HUES6 (cell line): ENCODE results near the gene NDUFV1.
"Not testable (repeated sequence)": the region's sequence is repeated elsewhere in the genome, so short reads cannot be mapped to it uniquely, and the experiment has no call there.

Experiments used
- H3K27ac ChIP-seq: 2 replicates; pipeline ENCODE4 v1.7.0; 2013; ENCODE audit warnings: low read depth, mild to moderate bottlenecking, low read length, inconsistent platforms
- H3K27me3 ChIP-seq: 2 replicates; pipeline ENCODE4 v1.6.1; 2013; ENCODE audit warnings: low read length; ENCODE audit not compliant: control insufficient read depth, insufficient read depth
- H3K36me3 ChIP-seq: 2 replicates; pipeline ENCODE4 v1.6.1; 2013; ENCODE audit warnings: low read length; ENCODE audit not compliant: control insufficient read depth, insufficient read depth
- H3K4me1 ChIP-seq: 2 replicates; pipeline ENCODE4 v1.6.1; 2013; ENCODE audit warnings: low read length; ENCODE audit not compliant: control insufficient read depth, insufficient read depth
- H3K4me3 ChIP-seq: 2 replicates; pipeline ENCODE4 v1.5.1; 2013; ENCODE audit warnings: low read depth, low read length
- H3K9ac ChIP-seq: one replicate; pipeline ENCODE4 v1.6.1; 2013; ENCODE audit warnings: mild to moderate bottlenecking, low read length
- H3K9me3 ChIP-seq: 2 replicates; pipeline ENCODE4 v1.6.1; 2013; ENCODE audit warnings: low read depth, low read length; ENCODE audit not compliant: control insufficient read depth, insufficient read depth

NDUFV1 gene

DNA sequence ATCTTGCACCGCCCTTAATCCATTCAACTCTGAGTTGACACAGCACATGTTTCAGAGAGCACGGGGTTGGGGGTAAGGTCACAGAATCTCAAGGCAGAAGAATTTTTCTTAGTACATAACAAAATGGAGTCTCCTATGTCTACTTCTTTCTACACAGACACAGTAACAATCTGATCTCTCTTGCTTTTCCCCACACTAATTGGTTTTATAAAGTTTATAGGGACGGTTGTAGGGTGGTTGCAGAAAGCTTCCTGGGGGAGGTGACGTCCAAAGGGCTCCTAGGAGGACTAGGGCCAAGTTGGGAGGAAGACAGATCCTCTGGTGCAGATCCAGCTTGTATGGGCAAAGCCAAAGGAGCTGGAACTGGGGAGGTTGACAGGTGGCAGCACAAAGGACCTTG is 2.6 kb upstream of the NDUFV1 start:
- H3K27ac ChIP-seq = peak overlapping the region; percentile 69; the same call in 1 of the 2 replicates
- H3K27me3 ChIP-seq, H3K9me3 ChIP-seq: not testable (repeated sequence)
- H3K4me3 ChIP-seq = peak overlapping the region; percentile 23
- H3K4me1 ChIP-seq = peaks cover 36% of the 10 kb centered on the region
- H3K36me3 ChIP-seq = peaks cover 11% of the 10 kb centered on the region
- peak overlapping the region; percentile 81 for H3K9ac ChIP-seq

- Histone ChIP-seq H3K27ac (peak overlapping the region; percentile 69; the same call in 1 of the 2 replicates), H3K4me3 (no peak overlapping the region; the same call in 1 of the 2 replicates), H3K4me1 (peaks cover 36% of the 10 kb centered on the region), H3K27me3 (no peaks in the 10 kb centered on the region; the same call in 1 of the 2 replicates), H3K9me3 (peaks cover 3% of the 10 kb centered on the region; the same call in 1 of the 2 replicates), H3K9ac (peak overlapping the region; percentile 81), H3K36me3 (peaks cover 18% of the 10 kb centered on the region)
Measured at GRCh38 chr11:67604815-67605214, 1.9 kb upstream of the NDUFV1 start.

DNA sequence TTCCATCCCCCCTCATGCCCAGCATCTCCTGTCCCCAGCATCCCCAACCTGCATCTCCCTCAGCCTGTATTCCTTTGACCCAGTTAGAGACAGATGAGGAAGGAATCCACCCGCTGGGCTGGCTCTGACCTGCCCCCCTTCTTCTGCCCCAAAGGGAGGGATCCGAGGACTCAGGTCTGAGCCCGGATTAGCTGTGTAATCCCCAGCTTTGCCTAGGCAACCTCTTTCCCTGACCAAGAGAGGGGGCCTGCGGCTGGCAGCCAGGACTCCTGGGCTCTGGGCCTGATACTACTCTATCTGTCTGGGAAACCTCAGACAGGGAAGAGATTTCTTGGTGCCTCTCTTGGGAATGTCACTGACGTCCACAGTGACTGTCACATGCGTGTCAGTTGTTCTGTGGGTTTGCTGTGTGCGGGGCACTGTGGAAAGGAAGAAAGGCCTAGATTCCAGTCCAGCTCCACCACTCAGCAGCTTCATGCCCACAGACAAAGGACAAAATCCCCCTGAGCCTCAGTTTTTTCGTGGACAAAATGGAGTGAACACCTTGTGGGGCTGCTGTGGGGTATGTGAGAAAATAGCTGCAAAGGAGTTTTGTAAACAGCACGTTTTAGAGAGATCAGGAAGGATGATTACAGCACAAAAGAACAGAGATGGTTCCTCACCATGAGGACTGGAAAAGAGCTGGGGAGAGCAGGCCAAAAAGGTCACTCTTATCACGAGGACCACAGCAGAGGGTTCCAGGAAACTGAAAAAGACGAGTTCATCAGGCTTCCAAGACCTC is 1.3 kb upstream of the NDUFV1 start:
- H3K27ac ChIP-seq = no peak overlapping the region; the same call in 1 of the 2 replicates
- H3K36me3 ChIP-seq = peaks cover 23% of the 10 kb centered on the region
- H3K4me1 ChIP-seq = peaks cover 36% of the 10 kb centered on the region
- peak overlapping the region; percentile 91; the same call in 1 of the 2 replicates for H3K4me3 ChIP-seq
- H3K9ac ChIP-seq = peak overlapping the region; percentile 43
- no peaks in the 10 kb centered on the region; the same call in 1 of the 2 replicates for H3K27me3 ChIP-seq
- H3K9me3 ChIP-seq = peaks cover 3% of the 10 kb centered on the region; the same call in 1 of the 2 replicates

- Histone ChIP-seq H3K27ac (no peak overlapping the region; the same call in 1 of the 2 replicates), H3K4me1 (peaks cover 36% of the 10 kb centered on the region), H3K36me3 (peaks cover 29% of the 10 kb centered on the region), H3K27me3 (no peaks in the 10 kb centered on the region; the same call in 1 of the 2 replicates), H3K4me3 (peak overlapping the region; percentile 91), H3K9ac (peak overlapping the region; percentile 56), H3K9me3 (peaks cover 3% of the 10 kb centered on the region; the same call in 1 of the 2 replicates)
Measured at GRCh38 chr11:67606093-67606491, 644 bp upstream of the NDUFV1 start.

DNA sequence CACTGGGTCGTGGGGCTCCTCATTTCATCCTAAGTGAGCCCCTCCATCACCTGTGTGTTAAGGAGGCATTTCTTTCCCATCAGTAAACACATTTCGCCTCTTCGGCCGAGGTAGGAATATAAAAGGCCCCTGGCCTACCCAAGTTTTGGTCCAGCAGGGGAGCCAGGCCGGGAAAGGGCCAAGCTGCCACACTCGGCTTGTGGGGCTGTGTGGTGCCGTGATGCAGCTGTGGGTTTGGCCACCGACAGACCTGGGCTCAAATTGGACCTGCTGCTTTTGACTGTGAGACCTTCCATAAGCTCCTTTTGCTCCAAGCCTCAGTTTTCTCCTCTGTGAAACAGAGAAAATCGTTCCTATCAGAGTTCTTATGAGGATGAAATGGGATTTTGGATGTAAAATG is 771 bp downstream of the NDUFV1 start:
- Histone ChIP-seq H3K9me3 (peaks cover 2% of the 10 kb centered on the region; the same call in 1 of the 2 replicates), H3K4me3 (peak overlapping the region; percentile 91), H3K36me3 (peaks cover 44% of the 10 kb centered on the region), H3K27me3 (no peaks in the 10 kb centered on the region; the same call in 1 of the 2 replicates), H3K4me1 (peaks cover 35% of the 10 kb centered on the region), H3K27ac (no peak overlapping the region; the same call in 1 of the 2 replicates), H3K9ac (peak overlapping the region; percentile 80)

DNA sequence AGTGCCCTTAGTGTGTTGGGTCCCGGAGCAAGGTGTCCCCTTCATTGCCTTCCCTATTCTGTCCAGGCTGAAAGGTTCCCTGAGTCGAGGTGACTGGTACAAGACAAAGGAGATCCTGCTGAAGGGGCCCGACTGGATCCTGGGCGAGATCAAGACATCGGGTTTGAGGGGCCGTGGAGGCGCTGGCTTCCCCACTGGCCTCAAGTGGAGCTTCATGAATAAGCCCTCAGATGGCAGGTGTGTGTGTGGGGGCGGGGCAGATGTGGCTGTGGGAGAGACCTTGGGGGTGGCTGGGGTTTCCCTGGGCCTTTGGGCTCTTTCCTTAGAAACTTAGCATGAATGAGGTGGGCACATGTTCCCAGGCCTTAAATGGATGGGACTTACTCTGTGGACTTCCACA is 1.8 kb downstream of the NDUFV1 start:
- Histone ChIP-seq H3K9ac (no peak overlapping the region), H3K4me1 (peaks cover 30% of the 10 kb centered on the region), H3K36me3 (peaks cover 52% of the 10 kb centered on the region), H3K9me3 (no peaks in the 10 kb centered on the region), H3K4me3 (no peak overlapping the region), H3K27me3 (no peaks in the 10 kb centered on the region; the same call in 1 of the 2 replicates), H3K27ac (no peak overlapping the region)

DNA sequence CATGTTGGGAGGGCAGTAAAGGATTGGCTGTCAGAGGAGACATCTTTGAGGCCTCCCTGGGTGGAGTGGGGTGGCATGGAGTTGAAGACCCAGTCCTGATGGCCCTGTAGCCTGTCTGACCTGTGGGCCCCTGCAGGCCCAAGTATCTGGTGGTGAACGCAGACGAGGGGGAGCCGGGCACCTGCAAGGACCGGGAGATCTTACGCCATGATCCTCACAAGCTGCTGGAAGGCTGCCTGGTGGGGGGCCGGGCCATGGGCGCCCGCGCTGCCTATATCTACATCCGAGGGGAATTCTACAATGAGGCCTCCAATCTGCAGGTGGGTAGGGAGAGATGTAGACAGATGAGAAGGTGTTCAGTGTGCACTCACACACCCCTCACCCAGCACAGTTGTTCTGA is 2.6 kb downstream of the NDUFV1 start:
- Histone ChIP-seq H3K9ac (no peak overlapping the region), H3K36me3 (peaks cover 53% of the 10 kb centered on the region), H3K4me3 (no peak overlapping the region), H3K27me3 (no peaks in the 10 kb centered on the region; the same call in 1 of the 2 replicates), H3K27ac (no peak overlapping the region), H3K4me1 (peaks cover 35% of the 10 kb centered on the region), H3K9me3 (no peaks in the 10 kb centered on the region)

DNA sequence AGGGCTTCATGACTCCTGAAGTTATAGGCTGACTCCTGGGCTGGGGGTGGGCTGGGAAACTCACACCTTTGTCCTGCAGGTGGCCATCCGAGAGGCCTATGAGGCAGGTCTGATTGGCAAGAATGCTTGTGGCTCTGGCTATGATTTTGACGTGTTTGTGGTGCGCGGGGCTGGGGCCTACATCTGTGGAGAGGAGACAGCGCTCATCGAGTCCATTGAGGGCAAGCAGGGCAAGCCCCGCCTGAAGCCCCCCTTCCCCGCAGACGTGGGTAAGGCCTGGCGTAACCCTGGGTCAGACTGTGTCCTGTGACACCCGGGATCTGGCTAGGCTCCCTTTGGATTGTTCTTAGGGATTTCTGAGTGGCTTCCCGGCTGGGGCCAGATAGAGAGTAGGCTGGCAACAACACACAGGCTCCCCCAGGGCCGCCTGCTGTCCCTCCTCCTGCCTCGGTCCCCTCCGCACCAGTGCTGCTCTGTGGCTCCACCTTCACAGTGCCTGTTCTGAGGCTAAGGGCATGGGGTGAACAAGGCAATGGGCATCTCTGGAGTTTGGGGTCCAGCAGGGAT is 3.6 kb downstream of the NDUFV1 start:
- H3K27me3 ChIP-seq = no peaks in the 10 kb centered on the region
- H3K36me3 ChIP-seq = peaks cover 53% of the 10 kb centered on the region
- no peaks in the 10 kb centered on the region for H3K9me3 ChIP-seq

DNA sequence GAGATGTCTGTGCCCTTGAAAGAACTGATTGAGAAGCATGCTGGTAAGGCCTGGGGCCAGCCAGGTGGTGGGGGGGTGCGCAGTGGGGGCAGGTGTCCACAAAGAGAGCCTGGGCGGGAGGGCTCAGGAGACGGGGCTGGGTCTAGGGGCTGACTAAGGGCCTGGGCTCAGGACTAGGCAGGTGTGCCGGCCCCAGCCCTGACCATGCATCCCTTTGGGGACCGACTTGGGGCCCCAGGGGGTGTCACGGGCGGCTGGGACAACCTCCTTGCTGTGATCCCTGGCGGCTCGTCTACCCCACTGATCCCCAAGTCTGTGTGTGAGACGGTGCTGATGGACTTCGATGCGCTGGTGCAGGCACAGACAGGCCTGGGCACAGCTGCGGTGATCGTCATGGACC is 4.4 kb downstream of the NDUFV1 start:
- H3K4me1 ChIP-seq = peaks cover 32% of the 10 kb centered on the region
- H3K36me3 ChIP-seq = peaks cover 53% of the 10 kb centered on the region
- H3K9me3 ChIP-seq = no peaks in the 10 kb centered on the region
- H3K27me3 ChIP-seq = no peaks in the 10 kb centered on the region
- H3K9ac ChIP-seq = no peak overlapping the region
- H3K27ac ChIP-seq = no peak overlapping the region
- no peak overlapping the region for H3K4me3 ChIP-seq

More for the DNA sequence above, 3.6 kb downstream of the NDUFV1 start:
- Histone ChIP-seq H3K4me3 (no peak overlapping the region), H3K9ac (no peak overlapping the region), H3K27ac (no peak overlapping the region), H3K4me1 (peaks cover 33% of the 10 kb centered on the region)

GRCh38 chr11:67611704-67612587 is 5.2 kb downstream of the NDUFV1 start:
- peaks cover 36% of the 10 kb centered on the region for H3K4me1 ChIP-seq
- H3K36me3 ChIP-seq = peaks cover 53% of the 10 kb centered on the region
- H3K9me3 ChIP-seq = no peaks in the 10 kb centered on the region
- H3K4me3 ChIP-seq = no peak overlapping the region
- no peak overlapping the region for H3K9ac ChIP-seq
- H3K27me3 ChIP-seq = no peaks in the 10 kb centered on the region
- H3K27ac ChIP-seq = no peak overlapping the region
